GM21423 (cell line): ENCODE measurements around the gene CMPK1.
"Not testable (repeated sequence)": the region's sequence is repeated elsewhere in the genome, so short reads cannot be mapped to it uniquely, and the experiment has no call there.

Experiments
- ATAC-seq: cut with Tn5 transposase; IDR thresholded peaks from one replicate; pipeline ENCODE4 v1.9.1; 2021; ENCODE audit warnings: mild to moderate bottlenecking, moderate library complexity; ENCODE audit not compliant: unreplicated experiment

Gene CMPK1

GRCh38 chr1:47333578-47333921, at the start of gene CMPK1:
Gene CMPK1, plus strand, starts transcription at chr1:47333790. Its CDS starts 156 bp downstream, at chr1:47333946.
- peak; percentile 76 for ATAC-seq

DNA sequence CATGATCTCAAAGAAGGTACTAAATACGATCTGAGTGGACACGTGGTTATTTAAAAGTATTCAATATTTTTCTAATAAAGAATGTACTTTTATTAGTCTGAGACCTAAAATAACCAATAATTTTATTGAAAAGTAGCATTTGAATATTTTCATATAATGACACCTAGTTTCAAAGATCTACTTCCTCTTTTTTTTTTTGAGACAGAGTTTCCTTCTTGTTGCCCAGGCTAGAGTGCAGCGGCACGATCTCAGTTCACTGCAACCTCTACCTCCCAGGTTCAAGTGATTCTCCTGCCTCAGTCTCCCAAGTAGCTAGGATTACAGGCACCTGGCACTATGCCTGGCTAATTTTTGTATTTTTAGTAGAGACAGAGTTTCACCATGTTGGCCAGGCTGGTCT, 45.5 kb upstream of the CMPK1 start:
- not testable (repeated sequence) for ATAC-seq

GRCh38 chr1:47294863-47295262, 38.7 kb upstream of the CMPK1 start:
- not testable (repeated sequence) for ATAC-seq

GRCh38 chr1:47295579-47295978, 38.0 kb upstream of the CMPK1 start:
- ATAC-seq = no peak

DNA sequence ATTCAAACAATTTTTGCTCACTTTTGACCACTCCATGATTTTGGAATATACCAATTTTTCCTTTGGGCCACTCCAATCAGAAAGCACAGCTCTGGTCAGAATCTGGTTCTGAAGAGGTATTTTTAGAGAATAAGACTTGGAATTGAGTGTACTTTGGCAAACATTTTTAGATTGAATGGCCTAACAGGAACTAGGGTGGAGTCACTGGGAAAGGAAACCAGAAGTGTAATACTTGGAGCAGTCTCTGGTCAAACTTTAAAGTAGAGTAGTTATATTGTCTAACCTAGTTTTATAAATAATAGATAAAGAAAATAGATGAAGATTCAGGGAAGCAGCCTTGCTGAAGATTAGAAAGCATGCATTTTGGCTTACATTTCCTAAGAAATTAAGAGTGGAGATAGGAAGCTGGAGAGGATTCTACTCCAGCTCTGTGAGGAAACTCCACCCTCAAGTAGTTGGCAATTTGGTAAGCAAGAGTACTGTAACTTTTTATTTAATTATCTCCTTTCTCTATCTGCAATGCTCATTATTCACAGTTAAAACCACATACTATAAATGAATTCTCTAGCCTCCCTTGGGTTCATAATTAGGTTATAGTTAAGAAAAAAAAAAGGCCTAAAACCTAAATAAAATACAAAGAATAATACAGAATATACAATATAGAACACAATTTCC, 35.4 kb upstream of the CMPK1 start:
- no peak for ATAC-seq

DNA sequence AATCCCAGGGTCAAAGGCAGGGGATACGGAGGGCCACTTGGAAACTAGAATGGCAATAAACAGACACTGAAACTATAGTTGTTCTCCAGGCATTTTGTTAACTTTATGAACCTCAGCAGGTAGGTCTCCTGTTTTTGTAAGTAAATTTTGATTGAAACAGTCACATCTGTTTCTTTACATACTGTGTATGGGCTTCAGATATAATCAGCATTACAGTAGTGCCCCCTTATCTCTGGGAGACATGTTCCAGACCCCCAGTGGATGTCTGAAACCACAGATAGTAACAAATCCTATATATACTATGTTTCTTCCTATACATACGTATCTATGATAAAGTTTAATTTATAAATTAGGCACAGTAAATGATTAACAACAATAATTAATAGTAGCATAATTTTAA, 31.1 kb upstream of the CMPK1 start:
- ATAC-seq = no peak

GRCh38 chr1:47309427-47309826, 24.2 kb upstream of the CMPK1 start:
- ATAC-seq = no peak

- ATAC-seq = peak; percentile 96
Measured at GRCh38 chr1:47313915-47314664, 19.5 kb upstream of the CMPK1 start, which contains the start of gene STIL. Gene STIL, minus strand, starts transcription at chr1:47314147. Its CDS starts 3,828 bp downstream, at chr1:47310319.

- ATAC-seq = no peak
Measured at GRCh38 chr1:47317841-47318240, 15.7 kb upstream of the CMPK1 start.

- ATAC-seq = not testable (repeated sequence)
Measured at GRCh38 chr1:47319968-47320367, 13.6 kb upstream of the CMPK1 start.

DNA sequence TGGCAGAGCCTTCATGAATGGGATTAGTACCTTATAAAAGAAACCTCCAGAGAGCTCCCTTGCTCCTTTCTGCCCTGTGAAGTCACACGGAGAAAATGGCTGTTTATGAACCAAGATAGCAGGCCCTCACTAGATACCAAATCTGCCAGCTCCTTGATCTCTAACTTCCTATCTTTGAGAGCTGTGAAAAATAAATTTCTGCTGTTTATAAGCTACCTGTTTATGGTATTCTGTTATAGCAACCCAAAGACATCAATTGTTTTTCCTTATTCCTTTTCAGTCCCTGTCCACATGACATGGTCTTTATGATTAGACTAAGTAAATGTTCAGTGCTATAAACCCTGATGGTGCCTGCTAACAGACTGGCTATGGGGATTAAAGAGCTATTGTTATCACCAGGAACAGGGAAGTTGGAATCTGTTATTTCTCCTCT, 10.0 kb upstream of the CMPK1 start:
- no peak for ATAC-seq

DNA sequence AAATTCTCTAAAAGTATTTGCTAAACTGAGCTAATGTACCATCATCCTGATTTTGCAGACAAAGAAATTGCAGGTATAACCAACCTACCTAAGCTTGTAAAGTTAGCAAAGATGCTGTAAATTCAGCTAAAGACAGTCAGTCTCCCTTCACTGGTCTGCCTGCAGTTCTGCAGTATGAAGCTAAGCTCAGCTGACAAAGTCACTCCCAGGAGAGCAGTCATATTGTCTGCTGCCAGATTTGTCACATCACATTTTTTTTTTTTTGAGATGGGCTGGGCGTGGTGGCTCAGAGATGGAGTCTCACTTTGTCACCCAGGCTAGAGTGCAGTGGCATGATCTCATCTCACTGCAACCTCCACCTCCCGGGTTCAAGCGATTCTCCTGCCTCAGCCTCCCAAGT, 8.9 kb upstream of the CMPK1 start:
- no peak for ATAC-seq

GRCh38 chr1:47325528-47325927, 8.1 kb upstream of the CMPK1 start:
- ATAC-seq = no peak

DNA sequence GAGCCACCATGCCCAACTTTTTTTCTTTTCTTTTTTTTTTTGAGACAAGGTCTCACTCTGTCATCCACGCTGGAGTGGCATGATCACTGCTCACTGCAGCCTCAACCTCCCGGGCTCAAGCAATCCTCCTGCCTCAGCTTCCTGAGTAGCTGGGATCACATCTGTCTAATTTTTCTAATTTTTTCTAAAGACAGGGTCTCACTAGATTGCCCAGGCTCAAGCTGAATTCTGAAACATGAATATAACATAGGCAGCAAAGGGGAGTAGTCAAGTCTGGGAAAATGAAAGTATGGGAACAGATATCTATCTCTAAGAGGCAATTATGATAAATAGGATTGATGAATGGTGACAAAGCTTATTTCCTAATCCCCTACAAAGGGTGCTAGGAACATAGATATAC, 7.3 kb upstream of the CMPK1 start:
- ATAC-seq = no peak

- no peak for ATAC-seq
Measured at GRCh38 chr1:47328992-47329391, 4.6 kb upstream of the CMPK1 start.

- ATAC-seq = no peak
Measured at GRCh38 chr1:47330212-47330611, 3.4 kb upstream of the CMPK1 start.

GRCh38 chr1:47331875-47332274, 1.7 kb upstream of the CMPK1 start:
- no peak for ATAC-seq

- ATAC-seq = no peak
Measured at GRCh38 chr1:47332779-47333577, 612 bp upstream of the CMPK1 start.

- peak; percentile 86 for ATAC-seq
Measured at GRCh38 chr1:47333922-47334764, 553 bp downstream of the CMPK1 start.

DNA sequence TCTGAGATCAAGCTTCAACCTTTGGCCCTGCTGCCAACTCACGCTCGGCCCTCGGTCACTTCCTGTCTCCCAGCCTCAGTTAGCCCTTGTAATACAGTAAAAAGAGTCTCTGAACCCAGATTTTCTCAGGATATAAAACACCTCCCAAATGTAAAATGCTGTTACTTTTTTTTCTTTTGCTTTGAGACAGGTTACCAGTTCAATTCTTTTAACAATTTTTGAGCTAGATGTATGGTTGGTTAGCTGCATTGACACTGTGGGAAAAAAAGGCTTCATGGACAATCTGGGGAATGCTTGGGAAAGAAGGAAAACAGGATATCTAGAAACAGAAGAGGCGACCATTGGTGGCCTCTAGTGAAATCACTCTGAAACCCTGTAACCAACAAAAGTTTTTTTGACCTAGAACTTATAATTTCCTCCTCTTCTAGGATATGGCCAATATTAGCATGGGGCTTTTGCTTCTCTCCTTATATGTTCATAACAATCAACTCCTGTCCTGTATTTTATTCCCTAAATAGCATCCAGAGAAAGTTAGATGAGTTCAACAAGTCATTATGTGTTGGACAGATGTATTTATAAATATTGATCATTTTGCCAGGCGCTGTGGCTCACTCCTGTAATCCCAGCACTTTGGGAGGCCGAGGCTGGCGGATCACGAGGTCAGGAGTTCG, 1.3 kb downstream of the CMPK1 start:
- no peak for ATAC-seq
